ENCODE data around the gene CD69.

GRCh38 chr12:9779209-9779608, 18.5 kb upstream of the CD69 start:
- TF ChIP-seq CTCF (IDR thresholded peaks at IDR 0.05) (no peak), EP300 (IDR thresholded peaks at IDR 0.05) (no peak)
